Measurements from ENCODE around the gene TRIM39.
A peak's percentile ranks its signal among the peaks of the same experiment; 100 is the strongest.
"Not testable (repeated sequence)": the region's sequence is repeated elsewhere in the genome, so short reads cannot be mapped to it uniquely, and the experiment has no call there.

Gene TRIM39

GRCh38 chr6:30326526-30327231 is at the start of gene TRIM39:
Gene TRIM39, plus strand, starts transcription at chr6:30326927. Its CDS starts 2,391 bp downstream, at chr6:30329318.
- DNase-seq: peak; percentile 71 to 87

DNA sequence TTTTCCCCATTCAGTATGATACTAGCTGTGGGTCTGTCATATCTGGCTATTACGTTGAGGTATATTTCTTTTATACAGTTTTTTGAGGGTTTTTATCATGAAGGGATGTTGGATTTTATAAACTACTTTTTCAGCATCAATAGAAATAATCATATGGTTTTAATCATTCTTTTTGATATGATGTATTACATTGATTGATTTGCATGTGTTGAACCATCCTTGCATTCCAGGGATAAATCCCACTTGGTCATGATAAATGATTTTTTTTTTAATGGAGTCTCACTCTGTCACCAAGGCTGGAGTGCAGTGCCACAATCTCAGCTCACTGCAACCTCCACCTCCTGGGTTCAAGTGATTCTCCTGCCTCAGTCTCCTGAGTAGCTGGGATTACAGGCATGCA is 45.7 kb upstream of the TRIM39 start:
- DNase-seq: not testable (repeated sequence)

DNA sequence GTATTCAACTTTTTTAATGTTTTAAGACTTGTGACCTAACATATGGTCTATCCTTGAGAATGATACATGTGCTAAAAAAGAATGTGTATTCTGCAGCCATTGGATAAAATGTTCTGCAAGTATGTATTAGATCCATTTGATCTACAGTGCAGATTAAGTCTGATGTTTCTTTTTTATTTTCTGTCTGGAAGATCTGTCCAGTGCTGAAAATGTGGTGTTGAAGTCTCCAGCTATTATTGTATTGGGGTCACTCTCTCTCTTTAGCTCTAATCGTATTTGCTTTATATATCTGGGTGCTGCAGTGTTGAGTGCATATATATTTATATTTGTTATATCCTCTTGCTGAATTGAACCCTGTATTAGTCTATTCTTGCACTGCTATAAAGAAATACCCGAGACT is 44.2 kb upstream of the TRIM39 start:
- no peak for DNase-seq

- no peak for DNase-seq
These were observed 43.0 kb upstream of the TRIM39 start for GRCh38 chr6:30283761-30284160.

GRCh38 chr6:30287139-30287538 is 39.6 kb upstream of the TRIM39 start:
- no peak for DNase-seq

GRCh38 chr6:30295837-30296236 is 30.9 kb upstream of the TRIM39 start:
- DNase-seq: no peak

DNA sequence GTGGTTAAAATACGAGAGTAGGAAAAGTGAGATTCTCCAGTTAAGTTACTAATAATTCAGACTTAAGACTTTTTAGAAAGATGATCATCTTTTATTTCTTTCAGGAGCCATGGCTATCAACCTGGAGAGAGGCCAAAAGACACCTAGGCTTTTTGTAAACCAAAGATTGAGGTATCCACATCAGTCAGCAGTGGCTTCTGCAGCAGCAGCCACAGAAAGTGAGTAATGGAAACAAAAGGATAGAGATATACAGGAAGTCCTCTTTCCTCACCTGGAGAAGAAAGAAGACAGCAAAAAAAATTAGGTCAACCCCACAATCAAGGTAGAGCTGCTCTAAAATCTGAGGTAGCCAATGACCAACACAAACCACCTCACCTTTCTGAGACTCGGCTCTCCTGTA is 22.7 kb upstream of the TRIM39 start:
- DNase-seq: no peak

DNA sequence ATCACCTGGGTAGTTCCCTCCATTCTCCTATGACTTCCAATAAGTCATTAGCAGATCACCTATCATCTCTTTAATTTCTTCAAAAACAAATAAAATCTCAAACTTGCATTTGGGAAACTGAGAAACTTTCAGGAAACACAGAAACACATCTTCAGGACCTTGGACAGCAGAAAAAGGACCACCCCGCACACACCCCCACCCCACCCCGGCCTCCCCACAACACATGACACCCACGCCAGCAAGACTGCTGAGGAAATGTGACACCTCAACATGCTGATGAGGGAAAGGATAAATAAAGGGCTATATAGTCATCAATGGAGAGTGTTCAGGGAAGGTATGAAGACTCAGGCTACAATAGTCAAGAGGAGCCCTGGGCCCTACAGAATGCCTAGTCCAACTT is 15.6 kb upstream of the TRIM39 start:
- DNase-seq: no peak

GRCh38 chr6:30311671-30312070 is 15.1 kb upstream of the TRIM39 start:
- no peak for DNase-seq

DNA sequence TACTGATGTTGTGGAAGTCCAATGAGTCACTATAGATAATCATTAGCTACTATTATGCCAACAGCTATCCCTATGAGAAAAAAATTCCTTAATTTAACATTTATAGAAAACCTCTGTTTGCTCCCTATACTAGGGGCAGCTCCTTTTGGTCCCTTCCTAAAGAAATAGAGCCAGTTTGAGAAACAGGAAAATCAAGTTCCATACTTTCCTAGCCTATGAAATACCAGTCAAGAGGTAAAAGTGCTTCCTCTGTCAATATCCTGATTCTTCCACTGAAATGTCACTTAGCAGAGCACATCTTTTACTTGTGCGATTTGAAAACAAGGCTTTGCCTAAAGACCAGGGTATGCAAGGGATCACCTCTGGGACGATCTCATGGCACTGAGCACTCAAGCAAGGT is 14.5 kb upstream of the TRIM39 start:
- no peak for DNase-seq

DNA sequence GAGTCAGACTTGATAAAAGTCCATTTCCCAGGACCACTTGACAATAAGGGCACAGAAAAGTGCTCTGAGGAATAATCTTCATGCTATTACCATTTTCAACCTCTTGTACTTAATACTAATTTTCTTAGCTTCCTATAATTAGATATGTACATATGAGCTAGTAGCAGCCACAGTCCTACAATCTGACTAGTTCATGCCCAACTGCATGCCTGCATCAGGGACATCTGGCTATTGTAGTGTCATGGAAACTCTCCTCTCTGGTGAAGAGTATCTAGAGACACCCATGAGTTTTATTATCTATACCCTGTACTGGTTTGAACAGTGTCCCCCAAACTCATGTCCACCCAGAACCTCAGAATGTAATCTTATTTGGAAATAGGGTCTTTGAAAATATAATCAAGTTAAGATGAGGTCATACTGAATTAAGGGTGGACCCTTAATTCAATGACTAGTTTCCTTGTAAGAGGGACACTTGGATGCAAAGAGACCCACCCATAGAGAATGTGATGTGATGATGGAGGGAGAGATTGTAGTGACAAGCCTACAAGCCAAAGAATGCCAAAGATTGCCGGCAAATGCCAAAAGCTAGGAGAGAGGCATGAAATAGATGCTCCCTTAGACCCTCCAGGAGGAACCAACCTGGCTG is 13.9 kb upstream of the TRIM39 start:
- no peak for DNase-seq

DNA sequence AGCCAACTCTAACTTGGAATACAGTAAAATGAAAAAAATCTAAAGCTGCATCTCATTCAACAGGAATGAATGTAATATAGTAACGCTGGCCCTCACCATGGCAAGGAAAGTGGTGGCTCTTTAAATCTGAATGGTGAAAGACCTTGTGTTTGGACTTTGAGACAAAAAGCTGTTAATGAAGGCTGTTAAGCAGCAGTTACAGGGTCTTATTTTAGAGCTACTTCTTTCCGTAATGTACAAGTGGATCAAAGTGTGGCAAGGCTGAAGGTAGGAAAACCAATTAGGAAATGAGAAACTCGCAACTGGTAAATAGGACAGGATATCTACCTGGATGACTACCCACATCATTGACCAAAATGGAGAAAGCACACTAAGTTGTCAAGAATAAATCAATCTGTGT is 11.6 kb upstream of the TRIM39 start:
- no peak for DNase-seq

- no peak for DNase-seq
These were observed 8.7 kb upstream of the TRIM39 start for GRCh38 chr6:30317913-30318589.

- DNase-seq: no peak
These were observed 7.4 kb upstream of the TRIM39 start for GRCh38 chr6:30319146-30319835.

GRCh38 chr6:30321692-30322388 is 4.9 kb upstream of the TRIM39 start:
- no peak for DNase-seq

GRCh38 chr6:30322527-30323501 is 3.9 kb upstream of the TRIM39 start:
- DNase-seq: no peak

GRCh38 chr6:30323806-30324205 is 2.9 kb upstream of the TRIM39 start:
- DNase-seq: no peak

DNA sequence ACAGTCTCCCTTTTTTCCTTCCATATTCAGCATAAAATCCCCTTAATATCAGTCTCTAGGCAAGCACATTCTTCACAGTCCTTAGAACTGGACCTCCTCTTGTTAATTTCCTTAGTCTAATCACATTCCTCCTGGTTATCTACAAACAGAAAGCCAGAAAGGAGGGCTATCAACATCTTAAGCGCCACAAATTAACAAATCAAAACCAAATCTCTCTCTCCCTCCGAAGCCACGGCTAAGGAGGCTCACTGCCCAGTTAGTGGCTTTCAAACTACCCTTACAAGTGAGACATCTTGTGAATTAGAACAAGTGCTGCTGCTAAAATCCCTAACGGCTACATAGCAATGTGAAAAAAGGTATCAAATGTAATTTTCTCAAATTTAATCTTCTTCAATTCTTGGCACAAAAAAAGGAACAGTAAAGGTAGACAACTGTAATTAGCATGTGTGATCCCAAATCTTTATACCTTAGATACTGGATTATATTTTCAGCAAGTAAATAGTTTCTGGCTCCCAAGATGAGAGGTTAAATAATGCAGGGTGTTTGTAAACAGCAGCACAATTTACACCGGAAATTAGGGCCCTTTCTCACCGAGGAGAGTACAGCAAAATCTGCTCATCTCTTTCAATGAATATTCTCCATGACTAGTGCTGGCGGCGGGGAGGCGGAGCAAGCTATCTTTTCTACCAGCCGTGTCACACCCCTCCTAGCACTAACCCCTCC is 1.4 kb upstream of the TRIM39 start:
- DNase-seq: no peak

DNA sequence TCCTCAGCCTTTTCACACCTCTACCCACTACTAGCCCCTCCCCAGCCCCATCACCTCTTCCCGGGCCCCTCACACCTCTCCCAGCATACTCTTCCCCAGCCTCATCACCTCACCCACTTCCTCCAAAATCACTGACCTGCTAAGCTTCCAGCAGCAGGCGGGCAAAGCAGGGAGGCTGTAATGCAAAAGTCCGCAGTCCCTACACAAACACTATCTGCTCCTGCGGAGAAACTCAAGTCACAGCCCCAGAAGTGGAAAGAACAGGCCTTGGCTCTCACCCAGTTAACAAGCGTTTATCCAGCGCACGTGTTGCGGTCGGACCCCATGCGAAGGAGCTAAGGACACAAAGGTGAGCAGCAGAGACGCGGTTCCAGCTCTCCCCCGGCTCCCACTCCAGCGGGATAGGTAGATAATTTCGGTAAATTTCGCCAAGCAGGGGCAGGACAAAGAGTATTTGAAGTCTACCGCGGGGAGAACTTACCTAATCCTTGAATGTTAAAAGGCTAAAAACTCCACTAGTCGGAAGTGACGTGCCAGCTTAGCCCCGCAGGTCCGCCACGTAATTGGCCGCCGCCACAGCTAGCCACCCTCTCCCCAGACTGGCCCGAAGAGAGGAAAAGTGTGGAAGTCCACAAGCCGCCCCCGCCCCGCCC is 728 bp upstream of the TRIM39 start:
- peak; percentile 70 to 86 for DNase-seq

DNA sequence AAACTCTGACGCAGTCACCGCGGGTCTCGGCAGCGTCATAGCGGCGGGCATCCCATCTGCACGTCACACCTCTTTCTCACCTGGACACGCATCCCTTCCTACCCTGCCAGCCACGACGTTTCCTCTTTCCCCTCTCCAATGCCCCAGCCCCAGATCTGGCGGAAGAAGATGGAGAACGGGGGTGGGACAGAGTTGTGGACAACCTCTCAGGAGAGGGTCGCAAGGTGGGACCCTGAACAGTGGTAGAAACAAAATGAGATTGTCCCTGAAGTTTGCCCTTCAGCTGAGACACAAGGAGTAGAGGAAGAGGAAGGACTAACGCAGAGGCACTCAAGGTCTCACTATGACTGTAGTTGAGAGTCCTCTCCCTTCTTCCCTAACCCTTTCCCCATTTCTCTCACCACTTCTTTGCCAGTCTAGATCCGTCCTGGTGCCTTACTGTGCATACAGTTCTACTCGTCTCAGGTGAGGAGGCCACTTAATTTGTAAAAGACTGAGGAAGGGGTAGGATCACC is 562 bp downstream of the TRIM39 start:
- peak in 1 of 2 experiments; percentile 54 for DNase-seq

All from NCI-H526 (cell line).